Neural cell (in vitro differentiated cells): ENCODE data around the gene CDC5L. TPM values are rescaled to one million over a fixed set of nuclear protein-coding genes. Genes with fewer than 3 reads are reported as not detected.

Source experiments
- H2AFZ ChIP-seq: fragments of 200-600, 300-800 bp; sonication (generic), shearing (Covaris generic); 2 replicates; pipeline ENCODE4 v1.6.0; 2014; ENCODE audit warnings: low read depth, mild to moderate bottlenecking, antibody characterized with exemption, low read length, moderate library complexity
- H3F3A ChIP-seq: fragments of 200-600 bp; shearing (Covaris generic); 2 replicates; pipeline ENCODE4 v1.6.1; 2016; ENCODE audit warnings: mild to moderate bottlenecking, moderate library complexity, mixed read lengths, antibody characterized with exemption, low read length; ENCODE audit not compliant: insufficient read depth, poor library complexity, severe bottlenecking
- H3K27ac ChIP-seq: fragments of 200-600, 300-800 bp; sonication (generic), shearing (Covaris generic); 2 replicates; pipeline ENCODE4 v1.5.1; 2014; ENCODE audit warnings: mild to moderate bottlenecking, low read length, moderate library complexity
- H3K27me3 ChIP-seq: fragments of 300-800, 200-600 bp; sonication (generic), shearing (Covaris generic); 2 replicates; pipeline ENCODE4 v1.6.0; 2014; ENCODE audit warnings: mild to moderate bottlenecking, low read depth, low read length, moderate library complexity; ENCODE audit not compliant: insufficient read depth
- H3K36me3 ChIP-seq: fragments of 300-800, 200-600 bp; sonication (generic), shearing (Covaris generic); 2 replicates; pipeline ENCODE4 v1.5.1; 2014; ENCODE audit warnings: mild to moderate bottlenecking, antibody characterized with exemption, low read length, moderate library complexity; ENCODE audit not compliant: insufficient read depth
- H3K4me2 ChIP-seq: fragments of 300-800, 200-600 bp; sonication (generic), shearing (Covaris generic); 2 replicates; pipeline ENCODE4 v1.6.0; 2014; ENCODE audit warnings: mild to moderate bottlenecking, low read length
- H3K4me3 ChIP-seq: fragments of 300-800, 200-600 bp; sonication (generic), shearing (Covaris generic); 2 replicates; pipeline ENCODE4 v1.5.1; 2014; ENCODE audit warnings: mild to moderate bottlenecking, low read length, moderate library complexity
- H3K79me2 ChIP-seq: fragments of 200-600 bp; shearing (Covaris generic); replicated peaks from 2 replicates; pipeline ENCODE4 v1.6.0; 2014; ENCODE audit warnings: mild to moderate bottlenecking, low read length, moderate library complexity; ENCODE audit not compliant: insufficient read depth
- H3K9ac ChIP-seq: fragments of 300-800, 200-600 bp; sonication (generic), shearing (Covaris generic); 2 replicates; pipeline ENCODE4 v1.6.1; 2016; ENCODE audit warnings: mild to moderate bottlenecking, low read length, mixed read lengths
- H3K9me2 ChIP-seq: fragments of 200-600 bp; shearing (Covaris generic); 2 replicates; pipeline ENCODE4 v1.6.1; 2016; ENCODE audit warnings: mild to moderate bottlenecking, low read length, mixed read lengths; ENCODE audit not compliant: insufficient read depth
- H3K9me3 ChIP-seq: fragments of 200-600, 300-800 bp; sonication (generic), shearing (Covaris generic); 2 replicates; pipeline ENCODE4 v1.6.1; 2016; ENCODE audit warnings: mild to moderate bottlenecking, mixed run types, low read length, moderate library complexity, mixed read lengths
- H4K20me1 ChIP-seq: fragments of 200-600 bp; shearing (Covaris generic); 2 replicates; pipeline ENCODE4 v1.6.1; 2016; ENCODE audit warnings: mild to moderate bottlenecking, mixed run types; ENCODE audit not compliant: insufficient read depth
- EP300 ChIP-seq: fragments of 450-650 bp; conservative IDR thresholded peaks from 2 replicates; pipeline ENCODE4 v1.6.1; 2014; ENCODE audit warnings: antibody characterized with exemption, mild to moderate bottlenecking, moderate library complexity; ENCODE audit not compliant: poor library complexity, severe bottlenecking
- EZH2 ChIP-seq: fragments of 200-600, 300-800 bp; shearing (Covaris generic), sonication (generic); IDR thresholded peaks from 2 replicates; pipeline ENCODE4 v1.6.1; 2014; ENCODE audit warnings: antibody characterized with exemption, low read length, borderline replicate concordance, mild to moderate bottlenecking; ENCODE audit not compliant: insufficient read depth, poor library complexity, severe bottlenecking
- MXI1 ChIP-seq: fragments of 450-650 bp; conservative IDR thresholded peaks from 2 replicates; pipeline ENCODE4 v1.6.1; 2014; ENCODE audit warnings: antibody characterized with exemption, mild to moderate bottlenecking; ENCODE audit not compliant: poor library complexity, severe bottlenecking
- POLR2AphosphoS5 ChIP-seq: IDR thresholded peaks from 2 replicates; pipeline ENCODE4 v1.6.1; 2012
- RAD21 ChIP-seq: fragments of 450-650 bp; conservative IDR thresholded peaks from 2 replicates; pipeline ENCODE4 v1.6.1; 2014; ENCODE audit warnings: antibody characterized with exemption, mild to moderate bottlenecking, moderate library complexity
- SMC3 ChIP-seq: fragments of 450-650 bp; conservative IDR thresholded peaks from 2 replicates; pipeline ENCODE4 v1.6.1; 2014; ENCODE audit warnings: antibody characterized with exemption, mild to moderate bottlenecking, moderate library complexity; ENCODE audit not compliant: poor library complexity
- TAF1 ChIP-seq: IDR thresholded peaks from 2 replicates; pipeline ENCODE4 v1.6.1; 2012; ENCODE audit warnings: low read depth
- polyA plus RNA-seq: library from polyadenylated mRNA; depleted of rRNA; stranded (reverse); fragments of >200 nt; gene quantifications from 2 replicates; pipeline ENCODE4 v1.2.3, GENCODE V29; 2014
- TF ChIP-seq, protein P1 (sequence below): IDR thresholded peaks from 2 replicates; pipeline ENCODE4 v1.6.1; 2012; ENCODE audit warnings: borderline replicate concordance
- TF ChIP-seq, protein P2 (sequence below): fragments of 450-650 bp; IDR thresholded peaks from 2 replicates; pipeline ENCODE4 v1.5.1; 2014; ENCODE audit warnings: antibody characterized with exemption, mild to moderate bottlenecking, moderate library complexity; ENCODE audit not compliant: poor library complexity, severe bottlenecking

Gene CDC5L
- polyA plus RNA-seq, 1 donor from 2014 or later: 28.9 TPM

DNA sequence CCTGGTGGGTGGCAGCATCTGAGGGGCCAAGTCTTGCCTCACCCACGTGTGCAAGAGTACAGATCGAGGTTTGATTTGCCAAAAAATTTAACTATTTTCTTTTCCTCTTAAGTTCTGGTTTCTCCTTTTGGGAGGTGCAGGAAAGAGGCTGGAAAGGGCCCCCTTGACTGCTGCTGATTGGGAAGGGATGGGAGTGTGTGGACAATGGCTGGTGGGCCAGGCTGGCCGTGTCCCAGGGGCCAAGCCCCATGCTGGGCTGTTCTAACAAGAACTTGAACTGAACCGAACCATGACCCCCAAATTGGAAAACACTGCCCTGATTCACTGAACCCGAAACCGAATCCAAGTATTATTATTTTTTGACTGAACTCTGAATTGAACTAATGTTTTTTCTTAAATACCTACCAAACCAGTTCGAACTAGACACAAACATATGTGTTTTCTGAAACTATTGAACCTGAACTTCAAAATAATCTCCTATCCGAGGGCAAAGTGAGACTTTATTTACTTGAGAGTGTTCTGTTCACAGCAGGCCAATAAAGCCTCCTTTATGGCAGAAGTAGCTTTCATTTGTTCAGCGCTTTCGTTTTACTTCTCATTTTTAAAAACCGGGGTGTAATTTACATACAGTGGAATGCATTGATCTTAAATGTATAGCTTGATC lies 91.2 kb downstream of the CDC5L start:
- Histone ChIP-seq H3K36me3 (no peaks in the 10 kb centered on the region), H3F3A (no peaks in the 10 kb centered on the region), H3K4me2 (no peak overlapping the region), H2AFZ (no peak overlapping the region), H4K20me1 (no peaks in the 10 kb centered on the region), H3K27me3 (no peaks in the 10 kb centered on the region), H3K27ac (no peak overlapping the region), H3K9ac (no peak overlapping the region), H3K4me3 (no peak overlapping the region), H3K79me2 (no peaks in the 10 kb centered on the region), H3K9me3 (no peaks in the 10 kb centered on the region), H3K9me2 (no peaks in the 10 kb centered on the region)
- TF ChIP-seq, protein P1, sequence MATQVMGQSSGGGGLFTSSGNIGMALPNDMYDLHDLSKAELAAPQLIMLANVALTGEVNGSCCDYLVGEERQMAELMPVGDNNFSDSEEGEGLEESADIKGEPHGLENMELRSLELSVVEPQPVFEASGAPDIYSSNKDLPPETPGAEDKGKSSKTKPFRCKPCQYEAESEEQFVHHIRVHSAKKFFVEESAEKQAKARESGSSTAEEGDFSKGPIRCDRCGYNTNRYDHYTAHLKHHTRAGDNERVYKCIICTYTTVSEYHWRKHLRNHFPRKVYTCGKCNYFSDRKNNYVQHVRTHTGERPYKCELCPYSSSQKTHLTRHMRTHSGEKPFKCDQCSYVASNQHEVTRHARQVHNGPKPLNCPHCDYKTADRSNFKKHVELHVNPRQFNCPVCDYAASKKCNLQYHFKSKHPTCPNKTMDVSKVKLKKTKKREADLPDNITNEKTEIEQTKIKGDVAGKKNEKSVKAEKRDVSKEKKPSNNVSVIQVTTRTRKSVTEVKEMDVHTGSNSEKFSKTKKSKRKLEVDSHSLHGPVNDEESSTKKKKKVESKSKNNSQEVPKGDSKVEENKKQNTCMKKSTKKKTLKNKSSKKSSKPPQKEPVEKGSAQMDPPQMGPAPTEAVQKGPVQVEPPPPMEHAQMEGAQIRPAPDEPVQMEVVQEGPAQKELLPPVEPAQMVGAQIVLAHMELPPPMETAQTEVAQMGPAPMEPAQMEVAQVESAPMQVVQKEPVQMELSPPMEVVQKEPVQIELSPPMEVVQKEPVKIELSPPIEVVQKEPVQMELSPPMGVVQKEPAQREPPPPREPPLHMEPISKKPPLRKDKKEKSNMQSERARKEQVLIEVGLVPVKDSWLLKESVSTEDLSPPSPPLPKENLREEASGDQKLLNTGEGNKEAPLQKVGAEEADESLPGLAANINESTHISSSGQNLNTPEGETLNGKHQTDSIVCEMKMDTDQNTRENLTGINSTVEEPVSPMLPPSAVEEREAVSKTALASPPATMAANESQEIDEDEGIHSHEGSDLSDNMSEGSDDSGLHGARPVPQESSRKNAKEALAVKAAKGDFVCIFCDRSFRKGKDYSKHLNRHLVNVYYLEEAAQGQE: no peak
- TF ChIP-seq POLR2AphosphoS5 (no peak), RAD21 (no peak), MXI1 (no peak), EZH2 (no peak), TAF1 (no peak), SMC3 (no peak), EP300 (no peak)
- TF ChIP-seq, protein P2, sequence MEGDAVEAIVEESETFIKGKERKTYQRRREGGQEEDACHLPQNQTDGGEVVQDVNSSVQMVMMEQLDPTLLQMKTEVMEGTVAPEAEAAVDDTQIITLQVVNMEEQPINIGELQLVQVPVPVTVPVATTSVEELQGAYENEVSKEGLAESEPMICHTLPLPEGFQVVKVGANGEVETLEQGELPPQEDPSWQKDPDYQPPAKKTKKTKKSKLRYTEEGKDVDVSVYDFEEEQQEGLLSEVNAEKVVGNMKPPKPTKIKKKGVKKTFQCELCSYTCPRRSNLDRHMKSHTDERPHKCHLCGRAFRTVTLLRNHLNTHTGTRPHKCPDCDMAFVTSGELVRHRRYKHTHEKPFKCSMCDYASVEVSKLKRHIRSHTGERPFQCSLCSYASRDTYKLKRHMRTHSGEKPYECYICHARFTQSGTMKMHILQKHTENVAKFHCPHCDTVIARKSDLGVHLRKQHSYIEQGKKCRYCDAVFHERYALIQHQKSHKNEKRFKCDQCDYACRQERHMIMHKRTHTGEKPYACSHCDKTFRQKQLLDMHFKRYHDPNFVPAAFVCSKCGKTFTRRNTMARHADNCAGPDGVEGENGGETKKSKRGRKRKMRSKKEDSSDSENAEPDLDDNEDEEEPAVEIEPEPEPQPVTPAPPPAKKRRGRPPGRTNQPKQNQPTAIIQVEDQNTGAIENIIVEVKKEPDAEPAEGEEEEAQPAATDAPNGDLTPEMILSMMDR: no peak

GRCh38 chr6:44480097-44480541 lies 92.6 kb downstream of the CDC5L start:
- H3K9me2 ChIP-seq: no peaks in the 10 kb centered on the region
- H3K4me3 ChIP-seq: no peak overlapping the region
- H3K4me2 ChIP-seq: no peak overlapping the region
- H4K20me1 ChIP-seq: no peaks in the 10 kb centered on the region
- no peak overlapping the region for H2AFZ ChIP-seq
- H3K79me2 ChIP-seq: no peaks in the 10 kb centered on the region
- no peak overlapping the region for H3K9ac ChIP-seq
- no peaks in the 10 kb centered on the region for H3K27me3 ChIP-seq
- no peaks in the 10 kb centered on the region for H3K36me3 ChIP-seq
- no peaks in the 10 kb centered on the region for H3K9me3 ChIP-seq
- H3F3A ChIP-seq: no peaks in the 10 kb centered on the region
- H3K27ac ChIP-seq: no peak overlapping the region
- no peak for TF ChIP-seq EZH2
- TF ChIP-seq MXI1: no peak
- no peak for TF ChIP-seq EP300
- TF ChIP-seq POLR2AphosphoS5: no peak
- no peak for TF ChIP-seq RAD21
- TF ChIP-seq, protein P2: no peak
